Endothelial cell of umbilical vein (primary cell): ENCODE results near the gene VSTM4. TPM values are rescaled to one million over a fixed set of nuclear protein-coding genes. Genes with fewer than 3 reads are reported as not detected.

Experiments
- BruUV-seq: library from RNA; stranded (reverse); fragments of 400-500 nt; replicated peaks from 2 replicates; lab custom pipeline; 2021; lab: Mats Ljungman, UMichigan
- CTCF ChIA-PET: fragments of 300-600, 350-600 bp; sonication (Branson Sonifier 250); formaldehyde crosslinking; loops from one replicate; lab custom pipeline; 2021; ENCODE audit warnings: antibody characterized with exemption, inconsistent platforms; lab: Charles Lee
- POLR2A ChIA-PET: fragments of 300-600, 350-600 bp; sonication (Branson Sonifier 250); formaldehyde crosslinking; loops from one replicate; lab custom pipeline; 2021; ENCODE audit warnings: antibody characterized with exemption, inconsistent platforms; lab: Charles Lee
- DNase-seq: peaks from one replicate; pipeline ENCODE4 v3.0.0-alpha.2; 2011; ENCODE audit warnings: low read depth, low spot score
- FAIRE-seq: peaks from 2 replicates; lab custom pipeline; 2011; peaks lifted over from hg19 to GRCh38; lab: Jason Lieb, UNC
- H2AFZ ChIP-seq: 2 replicates; pipeline ENCODE4 v1.6.0; 2012; ENCODE audit warnings: low read depth, low read length, control low read depth, inconsistent platforms
- H3K27ac ChIP-seq: 2 replicates; pipeline ENCODE4 v1.5.1; 2011; ENCODE audit warnings: low read depth, mild to moderate bottlenecking, control low read depth, low read length, moderate library complexity; ENCODE audit not compliant: insufficient read depth
- H3K27me3 ChIP-seq, 2 experiments: 2 replicates each; pipeline versions ENCODE4 v1.6.0 to v1.6.1; 2011; ENCODE audit warnings: low read length in 2 of 2, mixed read lengths in 1 of 2; ENCODE audit not compliant: control insufficient read depth in 2 of 2, insufficient read depth in 2 of 2
- H3K36me3 ChIP-seq, 2 experiments: 2 replicates in 1 of 2; 3 replicates in 1 of 2; pipeline ENCODE4 v1.5.1; 2011; ENCODE audit warnings: low read length in 2 of 2, mild to moderate bottlenecking in 1 of 2, moderate library complexity in 1 of 2; ENCODE audit not compliant: control insufficient read depth in 2 of 2, insufficient read depth in 2 of 2; ENCODE audit errors: extremely low read depth in 1 of 2
- H3K4me1 ChIP-seq: 3 replicates; pipeline ENCODE4 v1.5.1; 2011; ENCODE audit warnings: mild to moderate bottlenecking, low read length; ENCODE audit not compliant: control insufficient read depth, insufficient read depth; ENCODE audit errors: extremely low read depth
- H3K4me2 ChIP-seq: 2 replicates; pipeline ENCODE4 v1.6.1; 2011; ENCODE audit warnings: low read length, control low read depth, mixed read lengths; ENCODE audit not compliant: insufficient read depth
- H3K4me3 ChIP-seq, 3 experiments: fragments of 200-600 bp in 1 of 3; sonication (generic), shearing (Covaris generic) in 1 of 3; replicated peaks in 1 of 3; 2 replicates each; pipeline ENCODE4 v1.5.1; 2011 to 2016; ENCODE audit warnings: control low read depth in 3 of 3, low read length in 3 of 3, mild to moderate bottlenecking in 2 of 3, inconsistent platforms in 1 of 3, low read depth in 1 of 3, moderate library complexity in 1 of 3; ENCODE audit not compliant: insufficient read depth in 1 of 3
- H3K79me2 ChIP-seq: 2 replicates; pipeline ENCODE4 v1.6.0; 2012; ENCODE audit warnings: low read length, inconsistent platforms; ENCODE audit not compliant: control insufficient read depth, insufficient read depth
- H3K9ac ChIP-seq: replicated peaks from 2 replicates; pipeline ENCODE3; 2011; ENCODE audit warnings: low read length, control low read depth; ENCODE audit not compliant: insufficient read depth; ENCODE audit errors: extremely low read depth
- H3K9me1 ChIP-seq: replicated peaks from 3 replicates; pipeline ENCODE4 v1.6.0; 2011; ENCODE audit warnings: mild to moderate bottlenecking, low read length; ENCODE audit not compliant: control insufficient read depth, insufficient read depth; ENCODE audit errors: extremely low read depth
- H3K9me3 ChIP-seq: replicated peaks from 2 replicates; pipeline ENCODE4 v1.5.1; 2012; ENCODE audit warnings: low read length, inconsistent platforms; ENCODE audit not compliant: control insufficient read depth, insufficient read depth
- H4K20me1 ChIP-seq: replicated peaks from 2 replicates; pipeline ENCODE3; 2011; ENCODE audit warnings: mild to moderate bottlenecking, low read length; ENCODE audit not compliant: control insufficient read depth, insufficient read depth; ENCODE audit errors: extremely low read depth
- FOS ChIP-seq: IDR thresholded peaks from 2 replicates; pipeline ENCODE4 v1.6.1; 2011; ENCODE audit warnings: mild to moderate bottlenecking, low read length, moderate library complexity, borderline replicate concordance; ENCODE audit not compliant: insufficient read depth
- POLR2AphosphoS5 ChIP-seq: IDR thresholded peaks from 2 replicates; pipeline ENCODE4 v1.6.1; 2012; ENCODE audit warnings: low read depth, mild to moderate bottlenecking, control low read depth, low read length, moderate library complexity; ENCODE audit not compliant: insufficient read depth
- dilution Hi-C: fragments of 300-500 bp; cut with MboI; formaldehyde crosslinking; loops from one replicate; pipeline ENCODE4 v1.15.0; 2019; ENCODE audit warnings: low sequenced_read_pairs; ENCODE audit not compliant: extremely low pct_ligation_motif_present
- intact Hi-C: fragments of 100-400 bp; cut with micrococcal nuclease; formaldehyde crosslinking; loops from one replicate; pipeline ENCODE4 v1.10.0; 2022
- polyA plus RNA-seq, 4 experiments: library from polyadenylated mRNA; depleted of rRNA in 3 of 4; stranded (reverse) in 3 of 4; unstranded in 1 of 4; fragments of >200 nt; gene quantifications; 2 replicates each; pipeline versions ENCODE4 v1.2.1 to v1.2.3, GENCODE V29; 2011 to 2012; ENCODE audit warnings: missing spikeins in 1 of 4
- total RNA-seq: library from RNA; stranded (reverse); gene quantifications from 2 replicates; pipeline ENCODE4 v1.2.3, GENCODE V29; 2021

Gene VSTM4
- total and polyA plus RNA-seq, 2 donors (not counting 3 experiments of a cell fraction or from before 2014, with no cell fraction given): 0.07 TPM

DNA sequence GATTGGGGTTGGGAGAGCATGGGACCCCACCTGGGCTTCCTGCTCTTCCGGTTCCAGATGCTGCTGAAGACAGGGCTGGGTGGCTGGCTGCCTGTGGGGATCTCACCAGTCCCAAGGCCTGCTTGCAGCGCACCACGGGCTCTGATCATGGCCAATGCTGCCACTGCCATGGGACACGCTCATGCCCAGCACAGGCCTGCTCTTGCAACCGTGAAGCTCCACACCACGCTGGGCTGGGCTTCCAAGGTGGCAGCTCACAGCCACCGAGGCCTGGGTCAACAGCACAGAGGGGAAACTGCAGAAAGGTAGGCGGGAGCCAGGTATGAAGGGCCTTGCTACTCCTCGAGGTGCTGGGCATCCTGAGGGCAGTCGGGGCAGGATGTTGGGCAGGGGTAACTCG is 103.6 kb downstream of the VSTM4 start:
- H3K9ac ChIP-seq: no peak overlapping the region
- no peak for TF ChIP-seq POLR2AphosphoS5
- no peak overlapping the region for H3K4me3 ChIP-seq
- dilution Hi-C loops (no loop called here), intact Hi-C loops (no loop called here)
- H3K4me1 ChIP-seq: no peaks in the 10 kb centered on the region
- H3K9me3 ChIP-seq: no peaks in the 10 kb centered on the region
- no TSS peak for BruUV-seq
- FAIRE-seq (no peak), DNase-seq (no peak)
- ChIA-PET POLR2A (no interaction called here), CTCF (no interaction called here)
- no peak overlapping the region for H2AFZ ChIP-seq
- no peaks in the 10 kb centered on the region for H3K36me3 ChIP-seq
- no peaks in the 10 kb centered on the region for H3K27me3 ChIP-seq
- no peaks in the 10 kb centered on the region for H4K20me1 ChIP-seq
- no peak overlapping the region for H3K4me2 ChIP-seq
- no peaks in the 10 kb centered on the region for H3K9me1 ChIP-seq
- H3K79me2 ChIP-seq: no peaks in the 10 kb centered on the region
- H3K27ac ChIP-seq: no peak overlapping the region

DNA sequence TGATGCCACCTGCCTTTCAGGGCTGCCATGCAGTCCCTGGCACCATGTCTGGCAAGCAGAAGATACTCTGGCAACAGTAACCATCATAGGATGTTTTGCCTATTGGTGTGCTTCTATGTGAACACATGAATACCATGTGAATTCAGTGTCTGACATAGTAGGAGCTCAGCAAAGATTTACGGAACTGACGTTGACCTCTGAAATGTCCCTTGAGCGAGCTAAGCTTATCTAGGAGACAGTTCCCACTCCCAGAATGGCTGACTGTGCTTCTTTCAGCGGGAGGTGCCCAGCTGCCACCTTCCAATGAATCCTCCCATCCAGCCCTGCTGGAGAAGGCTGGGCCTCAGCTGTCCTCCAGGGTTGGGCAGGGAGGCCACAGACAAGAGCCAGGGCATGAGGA is 104.5 kb downstream of the VSTM4 start:
- no peak overlapping the region for H3K9ac ChIP-seq
- H3K4me2 ChIP-seq: no peak overlapping the region
- no peak for FAIRE-seq
- POLR2A ChIA-PET: no interaction called here
- CTCF ChIA-PET: interaction anchor here (0.8 to 1.7 kb wide), 2 partner anchors 36 to 353 kb away, joined by 3 to 4 read pairs; no protein-coding TSS in a partner anchor
- no peak overlapping the region for H3K27ac ChIP-seq
- TF ChIP-seq FOS: no peak
- H3K27me3 ChIP-seq: no peaks in the 10 kb centered on the region
- H3K4me1 ChIP-seq: no peaks in the 10 kb centered on the region
- no peaks in the 10 kb centered on the region for H3K79me2 ChIP-seq
- DNase-seq: no peak
- dilution Hi-C loops (no loop called here), intact Hi-C loops (no loop called here)
- no peaks in the 10 kb centered on the region for H3K36me3 ChIP-seq
- no peak overlapping the region for H2AFZ ChIP-seq
- no peaks in the 10 kb centered on the region for H3K9me1 ChIP-seq
- no TSS peak for BruUV-seq
- no peaks in the 10 kb centered on the region for H4K20me1 ChIP-seq
- H3K4me3 ChIP-seq: no peak overlapping the region
- no peaks in the 10 kb centered on the region for H3K9me3 ChIP-seq
